Kidney (tissue), 14 donors: ENCODE data around the gene PCBD2. TPM values are rescaled to one million over a fixed set of nuclear protein-coding genes. Genes with fewer than 3 reads are reported as not detected.
A peak's percentile ranks its signal among the peaks of the same experiment; 100 is the strongest.

Experiments
- DNase-seq, 5 donors: peaks; one replicate each; pipeline ENCODE4 v3.0.0-alpha.2; 2013 to 2020
- FAIRE-seq: peaks from 2 replicates; lab custom pipeline; 2012; peaks lifted over from hg19 to GRCh38; lab: Jason Lieb, UNC
- H3K27ac ChIP-seq, 2 donors: one replicate each; pipeline ENCODE4 v1.7.0; 2013; ENCODE audit warnings: low read depth in 2 of 2, low read length in 2 of 2, inconsistent platforms in 1 of 2
- H3K27me3 ChIP-seq: one replicate; pipeline ENCODE4 v1.7.1; 2013; ENCODE audit warnings: low read length, inconsistent platforms; ENCODE audit not compliant: control insufficient read depth, insufficient read depth
- H3K36me3 ChIP-seq, 3 donors: one replicate each; pipeline versions ENCODE4 v1.7.0 to v1.7.1; 2013; ENCODE audit warnings: low read length in 3 of 3, control low read depth in 1 of 3, inconsistent platforms in 1 of 3; ENCODE audit not compliant: insufficient read depth in 3 of 3, control insufficient read depth in 2 of 3
- H3K4me1 ChIP-seq, 3 donors: one replicate each; pipeline versions ENCODE4 v1.7.0 to v1.7.1; 2013; ENCODE audit warnings: low read length in 3 of 3, inconsistent platforms in 1 of 3, low read depth in 1 of 3; ENCODE audit not compliant: control insufficient read depth in 2 of 3, insufficient read depth in 2 of 3
- H3K4me3 ChIP-seq, 3 donors: one replicate each; pipeline versions ENCODE4 v1.7.0 to v1.8.1; 2013; ENCODE audit warnings: low read length in 3 of 3, control low read depth in 1 of 3, inconsistent platforms in 1 of 3
- H3K9ac ChIP-seq, 3 donors: one replicate each; pipeline versions ENCODE4 v1.7.0 to v1.7.1; 2013; ENCODE audit warnings: low read length in 3 of 3, control low read depth in 1 of 3, inconsistent platforms in 1 of 3
- H3K9me3 ChIP-seq, 3 donors: one replicate each; pipeline versions ENCODE4 v1.7.0 to v1.7.1; 2013; ENCODE audit warnings: low read length in 3 of 3, control low read depth in 1 of 3, inconsistent platforms in 1 of 3; ENCODE audit not compliant: control insufficient read depth in 2 of 3, insufficient read depth in 1 of 3
- CTCF ChIP-seq: IDR thresholded peaks from 3 replicates; pipeline ENCODE4 v1.5.1; 2012; ENCODE audit warnings: mild to moderate bottlenecking, moderate library complexity, borderline replicate concordance; ENCODE audit not compliant: insufficient read depth; ENCODE audit errors: extremely low read depth
- intact Hi-C: fragments of 100-400 bp; cut with DNase I; formaldehyde crosslinking; loops from one replicate; pipeline ENCODE4 v1.11.1; 2022
- polyA plus RNA-seq: library from polyadenylated mRNA; stranded (reverse); fragments of 350-450 nt; fragmentation: Illumina TruSeq; extraction: RNeasy Lipid Tissue Mini Kit (QIAGEN cat#74804); gene quantifications from one replicate; pipeline ENCODE4 v1.2.3, GENCODE V29; 2014; ENCODE audit warnings: low read depth, low replicate concordance; ENCODE audit not compliant: insufficient read depth
- total RNA-seq: library from RNA; stranded (reverse); fragmentation: NEBNext Ultra II Directional; extraction: Animal tissue kit (Norgen Biotek cat#: 25700); gene quantifications from one replicate; pipeline ENCODE4 v1.2.1, GENCODE V29; 2021
- donor health status: control.
- donor health status: control.
- donor health status: control.
- donor health status: control.
- donor health status: control.
- donor health status: DM: yes; HTN: yes; CAD: no.
- donor health status: Normal renal cell carcinoma (clear cell type).

PCBD2 gene
- total and polyA plus RNA-seq, 2 donors from 2014 or later: 8.4 to 19.2 TPM

- Histone ChIP-seq H3K4me3 (no peak overlapping the region), H3K27ac (no peak overlapping the region), H3K9me3 (no peaks in the 10 kb centered on the region), H3K4me1 (no peaks in the 10 kb centered on the region), H3K27me3 (no peaks in the 10 kb centered on the region), H3K36me3 (peaks cover 0 to 2% (median 0%) of the 10 kb centered on the region in 3 donors), H3K9ac (no peak overlapping the region)
- DNase-seq: no peak
- no peak for FAIRE-seq
- no peak for TF ChIP-seq CTCF
- intact Hi-C loops: no loop called here
Observed at GRCh38 chr5:134893748-134894505, 11.0 kb upstream of the PCBD2 start.

- H3K4me3 ChIP-seq: no peak overlapping the region
- H3K27ac ChIP-seq: no peak overlapping the region
- no peak for TF ChIP-seq CTCF
- FAIRE-seq (no peak), DNase-seq (no peak)
- no peaks in the 10 kb centered on the region for H3K27me3 ChIP-seq
- H3K9ac ChIP-seq: no peak overlapping the region
- H3K9me3 ChIP-seq: no peaks in the 10 kb centered on the region
- intact Hi-C loops: no loop called here
- no peaks in the 10 kb centered on the region for H3K4me1 ChIP-seq
- H3K36me3 ChIP-seq: peaks cover 0 to 5% (median 2%) of the 10 kb centered on the region in 3 donors
Observed at GRCh38 chr5:134902071-134902801, 2.7 kb upstream of the PCBD2 start.

- Histone ChIP-seq H3K9ac (peak overlapping the region; percentile 78 to 85 (median 79)), H3K27ac (peak overlapping the region; percentile 93 to 95), H3K4me1 (no peaks in the 10 kb centered on the region), H3K9me3 (no peaks in the 10 kb centered on the region), H3K27me3 (no peaks in the 10 kb centered on the region), H3K4me3 (peak overlapping the region; percentile 77 to 82 (median 82)), H3K36me3 (peaks cover 0 to 4% (median 3%) of the 10 kb centered on the region in 3 donors)
- intact Hi-C loops: no loop called here
- TF ChIP-seq CTCF: peak; percentile 70
- FAIRE-seq: no peak
- peak in 4 of 5 donors; percentile 52 to 88 (median 80) for DNase-seq
Observed at GRCh38 chr5:134905246-134905996, 490 bp downstream of the PCBD2 start.
